ENCODE data around the gene TRAPPC10.
A peak's percentile ranks its signal among the peaks of the same experiment; 100 is the strongest.

TRAPPC10 gene

GRCh38 chr21:44071359-44072104, 59.4 kb downstream of the TRAPPC10 start:
- no peak for DNase-seq

- no peak for DNase-seq
These were observed 60.0 kb downstream of the TRAPPC10 start for GRCh38 chr21:44072111-44072510.

DNA sequence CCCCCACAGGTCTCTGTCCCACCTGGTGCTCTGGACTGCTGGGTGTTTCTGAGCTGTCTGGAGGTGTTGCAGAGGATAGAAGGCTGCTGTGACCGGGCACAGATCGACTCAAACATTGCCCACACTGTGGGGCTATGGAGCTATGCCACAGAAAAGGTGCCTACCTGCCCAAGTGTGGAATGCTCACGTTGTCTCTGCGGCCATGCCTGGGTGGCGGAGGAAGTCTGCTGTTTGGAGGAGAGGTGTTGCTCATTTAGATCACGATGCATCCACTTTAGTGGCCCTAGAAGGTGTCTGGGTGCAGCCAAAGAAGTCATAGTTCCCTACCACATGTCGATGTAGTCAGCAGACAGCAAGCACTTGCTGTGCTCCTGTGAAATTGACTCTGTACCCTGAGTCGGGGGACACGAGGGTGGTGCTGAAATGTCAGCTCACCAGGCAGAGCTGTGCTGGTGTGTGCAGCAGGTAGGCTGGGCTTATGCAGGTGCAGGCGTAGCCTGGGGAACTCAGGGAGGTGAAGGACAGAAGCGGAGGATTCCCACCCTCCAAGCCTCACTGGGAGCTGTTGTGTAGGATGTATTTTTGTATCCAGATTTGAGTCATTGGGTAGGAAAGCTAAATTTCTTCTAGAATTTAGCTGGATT, 62.3 kb downstream of the TRAPPC10 start:
- no peak for DNase-seq

DNA sequence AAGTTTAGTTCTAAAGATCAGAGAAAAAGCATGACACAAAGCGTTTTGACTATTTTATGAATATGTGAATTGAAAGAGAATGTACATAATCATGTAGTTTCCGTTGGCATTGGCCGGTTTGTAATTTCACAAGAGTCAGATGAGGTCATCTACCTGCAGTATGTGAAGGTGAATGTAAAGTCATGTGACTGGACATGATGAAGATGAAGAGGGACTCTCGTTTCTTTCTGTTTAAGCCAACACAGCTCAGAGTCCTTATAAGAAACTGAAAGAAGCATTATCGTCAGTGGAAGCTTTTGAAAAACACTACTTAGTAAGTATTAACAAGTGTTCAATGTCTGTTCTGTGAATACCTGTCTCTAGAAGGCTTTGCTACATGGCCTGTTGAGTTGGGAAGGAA, 64.2 kb downstream of the TRAPPC10 start:
- DNase-seq, result no peak

GRCh38 chr21:44078411-44078981, 66.4 kb downstream of the TRAPPC10 start:
- DNase-seq, result no peak

DNA sequence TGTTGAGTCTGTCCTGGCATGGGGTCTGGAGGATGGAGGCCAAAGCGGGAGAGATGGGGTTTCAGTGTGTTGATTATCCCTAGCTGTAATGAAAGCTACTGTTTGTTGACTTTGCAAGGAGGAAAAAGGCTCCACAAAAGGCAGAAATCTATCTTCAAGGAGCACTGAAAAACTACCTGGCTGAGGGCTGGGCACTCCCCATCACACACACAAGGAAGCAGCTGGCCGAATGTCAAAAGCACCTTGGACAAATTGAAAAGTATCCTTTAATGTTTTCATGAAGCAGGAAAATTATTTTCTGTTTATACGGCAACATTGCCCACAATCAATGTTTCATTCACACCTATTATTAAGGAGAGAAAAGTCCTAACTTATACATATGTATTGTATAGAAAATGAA, 67.3 kb downstream of the TRAPPC10 start:
- peak; percentile 24 for DNase-seq

DNA sequence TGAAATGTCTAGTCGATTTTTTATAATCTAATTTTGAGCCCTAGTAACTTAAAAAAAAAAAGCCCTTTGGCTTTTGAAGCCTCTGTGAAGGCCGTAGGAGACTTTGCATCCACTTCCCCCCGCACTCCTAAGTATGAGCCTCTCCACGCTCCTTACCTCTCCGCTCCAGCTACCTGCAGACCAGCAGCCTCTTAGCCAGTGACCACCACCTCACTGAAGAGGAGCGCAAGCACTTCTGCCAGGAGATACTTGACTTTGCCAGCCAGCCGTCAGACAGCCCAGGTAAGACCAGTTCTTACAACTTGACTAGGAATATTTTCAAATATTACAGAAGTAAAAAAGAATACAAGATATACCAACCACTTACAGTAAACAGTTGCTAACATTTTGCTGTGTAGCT, 67.7 kb downstream of the TRAPPC10 start:
- DNase-seq, result peak; percentile 35

GRCh38 chr21:44082648-44083440, 70.7 kb downstream of the TRAPPC10 start:
- no peak for DNase-seq

DNA sequence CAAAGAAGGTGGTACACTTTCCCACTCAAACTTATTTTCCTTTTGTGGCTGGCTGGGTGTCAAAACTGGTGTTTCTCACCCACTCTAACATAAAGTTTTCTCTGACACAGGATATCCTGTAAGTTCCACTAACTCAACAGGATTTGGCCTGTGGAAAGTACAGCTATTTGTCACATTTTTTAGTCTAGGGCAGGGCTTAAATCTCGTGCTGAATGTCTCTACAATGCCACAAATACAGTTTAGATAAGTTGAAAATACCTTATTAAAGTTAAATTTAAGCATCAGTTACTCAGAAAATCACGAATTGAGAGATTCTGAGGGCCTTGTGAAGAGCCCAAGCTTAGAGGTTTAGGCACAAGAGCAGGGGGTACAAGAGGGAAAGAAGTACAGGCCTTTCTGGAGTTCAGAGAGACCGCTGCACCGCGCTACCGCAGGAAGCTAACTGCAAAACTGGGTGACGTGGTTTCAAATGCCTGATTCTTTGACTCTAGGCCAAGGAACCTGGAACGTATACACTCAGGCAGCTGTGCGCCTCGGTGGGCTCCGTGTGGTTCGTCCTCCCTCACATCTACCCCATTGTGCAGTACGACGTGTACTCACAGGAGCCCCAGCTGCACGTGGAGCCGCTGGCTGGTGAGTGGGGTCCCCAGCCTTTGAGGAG, 71.7 kb downstream of the TRAPPC10 start:
- no peak for DNase-seq

DNA sequence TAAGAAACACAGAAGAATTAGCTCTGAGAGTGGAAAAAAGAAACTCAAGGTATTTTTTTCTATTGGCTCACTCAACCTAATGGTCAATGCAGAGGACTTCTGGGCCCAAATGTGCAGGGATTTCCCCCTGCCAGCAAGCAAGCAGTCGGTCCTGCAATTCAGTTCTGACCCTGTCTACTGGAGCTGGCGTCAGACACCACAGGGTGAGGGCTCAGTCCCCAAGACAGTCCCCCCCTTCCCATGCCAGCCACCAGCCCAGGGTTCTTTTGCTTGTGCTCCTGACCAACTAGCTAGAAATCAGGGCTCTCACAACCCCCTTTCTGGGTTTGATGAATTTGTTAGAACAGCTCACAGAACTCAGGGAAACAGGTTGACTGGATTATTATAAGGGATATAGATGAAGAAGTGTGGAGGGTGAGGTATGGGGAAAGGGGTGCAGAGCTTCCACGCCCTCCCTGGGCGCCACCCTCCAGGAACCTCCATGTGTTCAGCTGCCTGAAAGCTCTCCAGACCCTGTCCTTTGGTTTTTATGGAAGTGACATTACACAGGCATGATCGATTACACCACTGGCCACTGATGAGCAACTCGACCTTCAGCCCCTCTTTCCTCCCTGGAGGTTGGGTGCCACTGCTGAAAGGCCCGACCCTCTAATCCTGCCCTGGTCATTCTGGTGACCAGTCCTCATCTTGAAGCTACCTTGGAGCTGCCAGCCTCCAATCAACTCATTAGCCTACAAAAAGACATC, 72.6 kb downstream of the TRAPPC10 start:
- no peak for DNase-seq

GRCh38 chr21:44085491-44086321, 73.6 kb downstream of the TRAPPC10 start:
- no peak for DNase-seq

- no peak for DNase-seq
These were observed 74.7 kb downstream of the TRAPPC10 start for GRCh38 chr21:44086636-44087425.

- no peak for DNase-seq
These were observed 75.6 kb downstream of the TRAPPC10 start for GRCh38 chr21:44087426-44088400.

DNA sequence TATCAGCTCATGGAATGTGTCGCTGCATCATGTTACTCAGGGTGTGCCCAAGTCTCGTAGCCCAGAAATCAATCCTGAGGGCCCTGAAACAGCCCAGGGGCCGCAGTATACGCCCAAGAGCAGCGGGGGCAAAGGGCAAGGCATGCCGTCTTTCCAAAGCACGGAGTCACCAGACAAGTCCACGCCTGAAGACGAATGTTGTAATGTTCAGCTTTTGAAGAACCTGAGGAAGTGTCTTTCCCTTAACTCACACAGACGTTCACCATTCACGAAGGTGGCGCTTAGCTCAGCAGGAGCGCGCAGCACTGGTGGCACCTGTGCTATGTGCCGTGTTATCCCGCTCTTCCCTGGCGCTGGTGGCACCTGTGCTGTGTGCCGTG, 76.3 kb downstream of the TRAPPC10 start:
- DNase-seq, result no peak

GRCh38 chr21:44089001-44089911, 77.1 kb downstream of the TRAPPC10 start:
- DNase-seq, result no peak

DNA sequence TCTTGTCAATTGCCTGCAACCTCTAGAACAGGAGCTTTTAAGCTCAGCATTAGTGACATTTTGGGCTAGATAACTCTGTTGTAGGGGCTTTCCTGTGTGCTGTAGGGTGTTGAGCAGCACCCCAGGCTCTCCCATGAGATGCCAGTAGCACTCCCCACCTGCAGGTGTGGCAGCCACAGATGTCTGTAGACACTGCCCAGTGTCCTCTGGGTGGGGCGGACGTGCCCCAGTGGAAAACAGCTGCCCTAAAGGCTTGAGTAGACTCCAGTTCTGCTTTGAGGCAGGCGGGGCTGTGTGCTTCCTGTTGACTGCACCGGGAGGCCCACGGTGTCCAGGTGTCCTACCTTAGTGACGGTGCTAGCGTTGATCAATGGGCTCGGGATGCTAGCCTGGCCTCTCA, 78.2 kb downstream of the TRAPPC10 start:
- DNase-seq, result no peak

DNA sequence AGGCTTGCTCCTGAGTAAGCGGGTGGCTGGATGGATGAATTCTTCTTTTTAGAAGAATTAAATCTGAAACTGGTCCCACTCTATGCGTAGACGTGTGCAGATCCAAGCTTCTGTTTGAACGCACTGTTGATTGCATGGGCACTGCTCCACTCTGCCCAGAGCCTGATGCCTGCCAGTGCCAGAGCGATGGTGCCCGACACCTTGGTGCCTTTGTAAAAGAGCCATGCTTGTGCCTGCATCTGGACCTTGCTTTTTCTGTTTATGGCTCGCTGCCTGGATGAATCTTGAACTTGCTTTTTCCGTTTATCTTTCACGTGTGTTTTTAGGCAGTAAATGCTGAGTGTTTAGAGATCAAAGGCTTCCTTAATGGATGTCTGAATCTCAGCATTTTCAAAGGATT, 80.1 kb downstream of the TRAPPC10 start:
- no peak for DNase-seq

DNA sequence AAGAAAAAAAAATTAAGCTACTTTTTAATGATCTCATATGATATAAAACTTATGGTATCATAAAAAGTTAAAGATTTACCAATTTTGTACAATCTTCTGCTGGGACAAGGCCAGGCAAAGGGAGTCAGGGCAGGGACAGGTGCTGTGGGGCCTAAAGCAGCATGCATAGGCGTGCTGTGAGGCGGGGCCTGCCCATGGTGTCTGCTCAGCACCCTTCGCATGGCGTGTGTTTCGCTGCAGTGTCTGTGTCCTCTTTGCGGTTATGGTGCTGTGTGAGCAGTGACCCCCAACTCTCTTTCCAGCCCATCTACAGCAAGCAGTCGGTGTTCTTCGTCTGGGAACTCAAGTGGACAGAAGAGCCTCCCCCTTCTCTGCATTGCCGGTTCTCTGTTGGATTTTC, 81.7 kb downstream of the TRAPPC10 start:
- DNase-seq, result no peak

All from NCI-H2029 (cell line).